ENCODE measurements around the gene HSF2BP.

- TF ChIP-seq, protein P1, sequence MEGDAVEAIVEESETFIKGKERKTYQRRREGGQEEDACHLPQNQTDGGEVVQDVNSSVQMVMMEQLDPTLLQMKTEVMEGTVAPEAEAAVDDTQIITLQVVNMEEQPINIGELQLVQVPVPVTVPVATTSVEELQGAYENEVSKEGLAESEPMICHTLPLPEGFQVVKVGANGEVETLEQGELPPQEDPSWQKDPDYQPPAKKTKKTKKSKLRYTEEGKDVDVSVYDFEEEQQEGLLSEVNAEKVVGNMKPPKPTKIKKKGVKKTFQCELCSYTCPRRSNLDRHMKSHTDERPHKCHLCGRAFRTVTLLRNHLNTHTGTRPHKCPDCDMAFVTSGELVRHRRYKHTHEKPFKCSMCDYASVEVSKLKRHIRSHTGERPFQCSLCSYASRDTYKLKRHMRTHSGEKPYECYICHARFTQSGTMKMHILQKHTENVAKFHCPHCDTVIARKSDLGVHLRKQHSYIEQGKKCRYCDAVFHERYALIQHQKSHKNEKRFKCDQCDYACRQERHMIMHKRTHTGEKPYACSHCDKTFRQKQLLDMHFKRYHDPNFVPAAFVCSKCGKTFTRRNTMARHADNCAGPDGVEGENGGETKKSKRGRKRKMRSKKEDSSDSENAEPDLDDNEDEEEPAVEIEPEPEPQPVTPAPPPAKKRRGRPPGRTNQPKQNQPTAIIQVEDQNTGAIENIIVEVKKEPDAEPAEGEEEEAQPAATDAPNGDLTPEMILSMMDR (IDR thresholded peaks at IDR 0.05) = no peak
- TF ChIP-seq EZH2 (IDR thresholded peaks at IDR 0.05; ENCODE audit: borderline replicate concordance, insufficient read depth, low read depth, low read length, poor library complexity, severe bottlenecking) = no peak
Observed at GRCh38 chr21:43658088-43658741, 1.1 kb downstream of the HSF2BP start.
